Body of pancreas (tissue), 4 donors: ENCODE results near the gene GPR158.

Source experiments
- CTCF ChIP-seq, 7 experiments: fragments of 450-650 bp in 4 of 7; fragments of 200-600 bp in 3 of 7; sonication (generic) in 3 of 7; IDR thresholded peaks; one replicate each; pipeline ENCODE4 v1.5.1; 2016 to 2019; ENCODE audit warnings: antibody characterized with exemption in 7 of 7
- POLR2A ChIP-seq, 3 donors: fragments of 450-650 bp; IDR thresholded peaks; one replicate each; pipeline ENCODE4 v1.6.1; 2016; ENCODE audit warnings: antibody characterized with exemption in 3 of 3, mild to moderate bottlenecking in 2 of 3

GRCh38 chr10:25334445-25334844 lies 159.6 kb downstream of the GPR158 start:
- TF ChIP-seq POLR2A (IDR thresholded peaks at IDR 0.05) (no peak), CTCF (IDR thresholded peaks at IDR 0.05) (no peak)
